Endothelial cell of umbilical vein (primary cell): ENCODE measurements around the gene STMP1. TPM values are rescaled to one million over a fixed set of nuclear protein-coding genes. Genes with fewer than 3 reads are reported as not detected.

Source experiments
- BruUV-seq: library from RNA; stranded (reverse); fragments of 400-500 nt; replicated peaks from 2 replicates; lab custom pipeline; 2021; lab: Mats Ljungman, UMichigan
- CTCF ChIA-PET: fragments of 300-600, 350-600 bp; sonication (Branson Sonifier 250); formaldehyde crosslinking; loops from one replicate; lab custom pipeline; 2021; ENCODE audit warnings: antibody characterized with exemption, inconsistent platforms; lab: Charles Lee
- POLR2A ChIA-PET: fragments of 300-600, 350-600 bp; sonication (Branson Sonifier 250); formaldehyde crosslinking; loops from one replicate; lab custom pipeline; 2021; ENCODE audit warnings: antibody characterized with exemption, inconsistent platforms; lab: Charles Lee
- DNase-seq: peaks from one replicate; pipeline ENCODE4 v3.0.0-alpha.2; 2011; ENCODE audit warnings: low read depth, low spot score
- FAIRE-seq: peaks from 2 replicates; lab custom pipeline; 2011; peaks lifted over from hg19 to GRCh38; lab: Jason Lieb, UNC
- H2AFZ ChIP-seq: 2 replicates; pipeline ENCODE4 v1.6.0; 2012; ENCODE audit warnings: low read depth, low read length, control low read depth, inconsistent platforms
- H3K27ac ChIP-seq: 2 replicates; pipeline ENCODE4 v1.5.1; 2011; ENCODE audit warnings: low read depth, mild to moderate bottlenecking, control low read depth, low read length, moderate library complexity; ENCODE audit not compliant: insufficient read depth
- H3K27me3 ChIP-seq, 2 experiments: 2 replicates each; pipeline versions ENCODE4 v1.6.0 to v1.6.1; 2011; ENCODE audit warnings: low read length in 2 of 2, mixed read lengths in 1 of 2; ENCODE audit not compliant: control insufficient read depth in 2 of 2, insufficient read depth in 2 of 2
- H3K36me3 ChIP-seq, 2 experiments: 2 replicates in 1 of 2; 3 replicates in 1 of 2; pipeline ENCODE4 v1.5.1; 2011; ENCODE audit warnings: low read length in 2 of 2, mild to moderate bottlenecking in 1 of 2, moderate library complexity in 1 of 2; ENCODE audit not compliant: control insufficient read depth in 2 of 2, insufficient read depth in 2 of 2; ENCODE audit errors: extremely low read depth in 1 of 2
- H3K4me1 ChIP-seq: 3 replicates; pipeline ENCODE4 v1.5.1; 2011; ENCODE audit warnings: mild to moderate bottlenecking, low read length; ENCODE audit not compliant: control insufficient read depth, insufficient read depth; ENCODE audit errors: extremely low read depth
- H3K4me2 ChIP-seq: 2 replicates; pipeline ENCODE4 v1.6.1; 2011; ENCODE audit warnings: low read length, control low read depth, mixed read lengths; ENCODE audit not compliant: insufficient read depth
- H3K4me3 ChIP-seq, 3 experiments: fragments of 200-600 bp in 1 of 3; sonication (generic), shearing (Covaris generic) in 1 of 3; replicated peaks in 1 of 3; 2 replicates each; pipeline ENCODE4 v1.5.1; 2011 to 2016; ENCODE audit warnings: control low read depth in 3 of 3, low read length in 3 of 3, mild to moderate bottlenecking in 2 of 3, inconsistent platforms in 1 of 3, low read depth in 1 of 3, moderate library complexity in 1 of 3; ENCODE audit not compliant: insufficient read depth in 1 of 3
- H3K79me2 ChIP-seq: 2 replicates; pipeline ENCODE4 v1.6.0; 2012; ENCODE audit warnings: low read length, inconsistent platforms; ENCODE audit not compliant: control insufficient read depth, insufficient read depth
- H3K9ac ChIP-seq: replicated peaks from 2 replicates; pipeline ENCODE3; 2011; ENCODE audit warnings: low read length, control low read depth; ENCODE audit not compliant: insufficient read depth; ENCODE audit errors: extremely low read depth
- H3K9me1 ChIP-seq: replicated peaks from 3 replicates; pipeline ENCODE4 v1.6.0; 2011; ENCODE audit warnings: mild to moderate bottlenecking, low read length; ENCODE audit not compliant: control insufficient read depth, insufficient read depth; ENCODE audit errors: extremely low read depth
- H3K9me3 ChIP-seq: replicated peaks from 2 replicates; pipeline ENCODE4 v1.5.1; 2012; ENCODE audit warnings: low read length, inconsistent platforms; ENCODE audit not compliant: control insufficient read depth, insufficient read depth
- H4K20me1 ChIP-seq: replicated peaks from 2 replicates; pipeline ENCODE3; 2011; ENCODE audit warnings: mild to moderate bottlenecking, low read length; ENCODE audit not compliant: control insufficient read depth, insufficient read depth; ENCODE audit errors: extremely low read depth
- CTCF ChIP-seq, 2 donors: IDR thresholded peaks; 1 replicate in 1 of 2; 2 replicates in 1 of 2; pipeline ENCODE4 v1.5.1; 2011; ENCODE audit warnings: low read length in 2 of 2, mild to moderate bottlenecking in 2 of 2, moderate library complexity in 2 of 2, control low read depth in 1 of 2, inconsistent platforms in 1 of 2, low read depth in 1 of 2; ENCODE audit not compliant: insufficient read depth in 1 of 2; ENCODE audit errors: extremely low read depth in 1 of 2
- EZH2 ChIP-seq: IDR thresholded peaks from 2 replicates; pipeline ENCODE4 v1.6.1; 2012; ENCODE audit warnings: borderline replicate concordance, low read depth, mild to moderate bottlenecking, moderate library complexity, low read length, inconsistent platforms; ENCODE audit not compliant: severe bottlenecking
- FOS ChIP-seq: IDR thresholded peaks from 2 replicates; pipeline ENCODE4 v1.6.1; 2011; ENCODE audit warnings: mild to moderate bottlenecking, low read length, moderate library complexity, borderline replicate concordance; ENCODE audit not compliant: insufficient read depth
- GATA2 ChIP-seq: IDR thresholded peaks from 2 replicates; pipeline ENCODE4 v1.7.0; 2011; ENCODE audit warnings: low read depth, mild to moderate bottlenecking, moderate library complexity, mixed read lengths, low read length; ENCODE audit not compliant: insufficient read length, insufficient read depth
- JUN ChIP-seq: IDR thresholded peaks from 2 replicates; pipeline ENCODE4 v1.6.1; 2011; ENCODE audit warnings: borderline replicate concordance, low read depth; ENCODE audit not compliant: insufficient read length, insufficient read depth
- MAX ChIP-seq: IDR thresholded peaks from 2 replicates; pipeline ENCODE4 v1.6.1; 2011; ENCODE audit not compliant: insufficient read depth, insufficient read length
- MYC ChIP-seq: IDR thresholded peaks from one replicate; pipeline ENCODE4 v1.6.1; 2011; ENCODE audit warnings: mild to moderate bottlenecking, low read depth, low read length
- POLR2A ChIP-seq: IDR thresholded peaks from 2 replicates; pipeline ENCODE4 v1.6.1; 2012; ENCODE audit warnings: low read depth, mild to moderate bottlenecking, control low read depth, low read length
- POLR2AphosphoS5 ChIP-seq: IDR thresholded peaks from 2 replicates; pipeline ENCODE4 v1.6.1; 2012; ENCODE audit warnings: low read depth, mild to moderate bottlenecking, control low read depth, low read length, moderate library complexity; ENCODE audit not compliant: insufficient read depth
- dilution Hi-C: fragments of 300-500 bp; cut with MboI; formaldehyde crosslinking; loops from one replicate; pipeline ENCODE4 v1.15.0; 2019; ENCODE audit warnings: low sequenced_read_pairs; ENCODE audit not compliant: extremely low pct_ligation_motif_present
- intact Hi-C: fragments of 100-400 bp; cut with micrococcal nuclease; formaldehyde crosslinking; loops from one replicate; pipeline ENCODE4 v1.10.0; 2022
- polyA plus RNA-seq, 4 experiments: library from polyadenylated mRNA; depleted of rRNA in 3 of 4; stranded (reverse) in 3 of 4; unstranded in 1 of 4; fragments of >200 nt; gene quantifications; 2 replicates each; pipeline versions ENCODE4 v1.2.1 to v1.2.3, GENCODE V29; 2011 to 2012; ENCODE audit warnings: missing spikeins in 1 of 4
- total RNA-seq: library from RNA; stranded (reverse); gene quantifications from 2 replicates; pipeline ENCODE4 v1.2.3, GENCODE V29; 2021

Gene STMP1
- total and polyA plus RNA-seq, 2 donors (not counting 3 experiments of a cell fraction or from before 2014, with no cell fraction given): 17.1 to 31.3 TPM

- H2AFZ ChIP-seq: no peak overlapping the region
- TF ChIP-seq GATA2: no peak
- TF ChIP-seq MAX: no peak
- no peak for TF ChIP-seq EZH2
- no peak for TF ChIP-seq JUN
- no peak for TF ChIP-seq POLR2AphosphoS5
- no peak for TF ChIP-seq FOS
- TF ChIP-seq CTCF (IDR thresholded peaks at IDR 0.05; ENCODE audit: extremely low read depth in 1 of 2, insufficient read depth in 1 of 2, low read depth in 1 of 2, low read length in 2 of 2): no peak
- no peak for TF ChIP-seq MYC
- no peak for TF ChIP-seq POLR2A
- FAIRE-seq (no peak), DNase-seq (no peak)
- no peak overlapping the region for H3K4me2 ChIP-seq
- H3K36me3 ChIP-seq: peaks cover 0 to 2% of the 10 kb centered on the region in 2 experiments
- POLR2A ChIA-PET: no interaction called here
- H3K9me1 ChIP-seq: no peaks in the 10 kb centered on the region
- dilution Hi-C loops: no loop called here
- peaks cover 28% of the 10 kb centered on the region for H3K4me1 ChIP-seq
- H3K9ac ChIP-seq: no peak overlapping the region
- no TSS peak for BruUV-seq
- peaks cover 67% of the 10 kb centered on the region for H3K79me2 ChIP-seq
- no peaks in the 10 kb centered on the region for H3K27me3 ChIP-seq
- no peak overlapping the region for H3K27ac ChIP-seq
- H4K20me1 ChIP-seq: no peaks in the 10 kb centered on the region
- intact Hi-C loops: loop anchor here (10.0 kb wide), 1 partner anchor 1919 kb away; no protein-coding TSS in a partner anchor
- no peak overlapping the region for H3K4me3 ChIP-seq
- CTCF ChIA-PET: interaction anchor here (0.9 kb wide), 1 partner anchor 19 kb away, joined by 3 read pairs; no protein-coding TSS in a partner anchor
- H3K9me3 ChIP-seq: no peaks in the 10 kb centered on the region
These were observed 3.8 kb downstream of the STMP1 start for GRCh38 chr7:135666156-135666555.
